Nephron progenitor cell (in vitro differentiated cells): Measurements from ENCODE around the gene KLHDC1.
A peak's percentile ranks its signal among the peaks of the same experiment; 100 is the strongest.
"Not testable (repeated sequence)": the region's sequence is repeated elsewhere in the genome, so short reads cannot be mapped to it uniquely, and the experiment has no call there.

ENCODE experiments used
- DNase-seq: peaks from one replicate; pipeline ENCODE4 v3.0.0; 2021
- H3K27ac Mint-ChIP-seq: 2 replicates; pipeline ENCODE4 v1.8.0; 2021; ENCODE audit warnings: mild to moderate bottlenecking, moderate library complexity, mixed read lengths
- H3K27me3 Mint-ChIP-seq: 2 replicates; pipeline ENCODE4 v1.8.0; 2021; ENCODE audit warnings: mild to moderate bottlenecking, low read depth, mixed read lengths; ENCODE audit not compliant: poor library complexity
- H3K36me3 Mint-ChIP-seq: 2 replicates; pipeline ENCODE4 v1.8.0; 2021; ENCODE audit warnings: low read depth, mixed read lengths
- H3K4me1 Mint-ChIP-seq: 2 replicates; pipeline ENCODE4 v1.8.0; 2021; ENCODE audit warnings: mixed read lengths
- H3K4me3 Mint-ChIP-seq: 2 replicates; pipeline ENCODE4 v1.8.0; 2021; ENCODE audit warnings: mild to moderate bottlenecking, moderate library complexity, mixed read lengths
- H3K9me3 Mint-ChIP-seq: 2 replicates; pipeline ENCODE4 v1.8.0; 2021; ENCODE audit warnings: mild to moderate bottlenecking, moderate library complexity, mixed read lengths
- CTCF ChIP-seq: fragments of 200-600 bp; sonication (generic); IDR thresholded peaks from 2 replicates; pipeline ENCODE4 v1.5.0; 2021; ENCODE audit warnings: antibody characterized with exemption

Gene KLHDC1

GRCh38 chr14:49688701-49689030, 4.3 kb upstream of the KLHDC1 start:
- TF ChIP-seq CTCF = no peak
- Mint-ChIP-seq H3K4me1 (peaks cover 31% of the 10 kb centered on the region), H3K4me3 (peak overlapping the region; percentile 86), H3K27ac (no peak overlapping the region), H3K27me3 (no peaks in the 10 kb centered on the region), H3K36me3 (peaks cover 27% of the 10 kb centered on the region), H3K9me3 (peaks cover 14% of the 10 kb centered on the region)
- DNase-seq = no peak

GRCh38 chr14:49691031-49691430, 1.9 kb upstream of the KLHDC1 start:
- no peak for DNase-seq
- Mint-ChIP-seq H3K4me1 (peaks cover 31% of the 10 kb centered on the region), H3K27ac (no peak overlapping the region)

GRCh38 chr14:49692193-49692757, 645 bp upstream of the KLHDC1 start:
- Mint-ChIP-seq H3K27ac (peak overlapping the region; percentile 18), H3K27me3 (no peaks in the 10 kb centered on the region), H3K4me1 (peaks cover 23% of the 10 kb centered on the region), H3K36me3 (peaks cover 9% of the 10 kb centered on the region), H3K9me3 (peaks cover 11% of the 10 kb centered on the region), H3K4me3 (peak overlapping the region; percentile 80)
- TF ChIP-seq CTCF = no peak
- DNase-seq = no peak

More at GRCh38 chr14:49691031-49691430, 1.9 kb upstream of the KLHDC1 start:
- Mint-ChIP-seq H3K4me3 (peak overlapping the region; percentile 80), H3K9me3 (peaks cover 14% of the 10 kb centered on the region), H3K36me3 (peaks cover 19% of the 10 kb centered on the region), H3K27me3 (no peaks in the 10 kb centered on the region)
- no peak for TF ChIP-seq CTCF

- peak overlapping the region; percentile 80 for H3K4me3 Mint-ChIP-seq
- peak overlapping the region; percentile 48 for H3K27ac Mint-ChIP-seq
- H3K4me1 Mint-ChIP-seq = peaks cover 20% of the 10 kb centered on the region
- H3K27me3 Mint-ChIP-seq, H3K9me3 Mint-ChIP-seq, H3K36me3 Mint-ChIP-seq: not testable (repeated sequence)
- peak; percentile 8 for DNase-seq
These were observed 810 bp downstream of the KLHDC1 start for GRCh38 chr14:49693735-49694124.

- no peaks in the 10 kb centered on the region for H3K27me3 Mint-ChIP-seq
- DNase-seq = no peak
- H3K4me3 Mint-ChIP-seq = no peak overlapping the region
- no peak for TF ChIP-seq CTCF
- H3K36me3 Mint-ChIP-seq = peaks cover 5% of the 10 kb centered on the region
- no peak overlapping the region for H3K27ac Mint-ChIP-seq
- H3K4me1 Mint-ChIP-seq = no peaks in the 10 kb centered on the region
- no peaks in the 10 kb centered on the region for H3K9me3 Mint-ChIP-seq
These were observed 9.8 kb downstream of the KLHDC1 start for GRCh38 chr14:49702725-49703124.

- no peak for DNase-seq
- H3K36me3 Mint-ChIP-seq = peaks cover 5% of the 10 kb centered on the region
- H3K4me3 Mint-ChIP-seq = no peak overlapping the region
- TF ChIP-seq CTCF = no peak
- H3K9me3 Mint-ChIP-seq = no peaks in the 10 kb centered on the region
- no peaks in the 10 kb centered on the region for H3K27me3 Mint-ChIP-seq
- H3K27ac Mint-ChIP-seq = no peak overlapping the region
- H3K4me1 Mint-ChIP-seq = no peaks in the 10 kb centered on the region
These were observed 11.0 kb downstream of the KLHDC1 start for GRCh38 chr14:49703965-49704364.

GRCh38 chr14:49704471-49704870, 11.6 kb downstream of the KLHDC1 start:
- not testable (repeated sequence) for H3K9me3 Mint-ChIP-seq, H3K36me3 Mint-ChIP-seq, H3K4me3 Mint-ChIP-seq, H3K4me1 Mint-ChIP-seq, H3K27ac Mint-ChIP-seq, DNase-seq, H3K27me3 Mint-ChIP-seq

- not testable (repeated sequence) for H3K27ac Mint-ChIP-seq, H3K4me1 Mint-ChIP-seq, H3K27me3 Mint-ChIP-seq, H3K4me3 Mint-ChIP-seq, H3K9me3 Mint-ChIP-seq, H3K36me3 Mint-ChIP-seq, DNase-seq
These were observed 18.1 kb downstream of the KLHDC1 start for GRCh38 chr14:49710993-49711392.
